ENCODE results near the gene DUOX1. TPM values are rescaled to one million over a fixed set of nuclear protein-coding genes. Genes with fewer than 3 reads are reported as not detected.

The DUOX1 gene
- polyA plus RNA-seq, 1 of the 3 experiments (the other 2 are of a cell fraction): not detected

- Histone ChIP-seq H3K27me3 (ENCODE audit: insufficient read depth) (no peaks in the 10 kb centered on the region), H3K79me2 (ENCODE audit: insufficient read depth) (no peaks in the 10 kb centered on the region), H3K4me2 (no peak overlapping the region), H3K9me2 (no peaks in the 10 kb centered on the region), H3F3A (replicated peaks; ENCODE audit: insufficient read depth) (peaks cover 4% of the 10 kb centered on the region), H3K36me3 (replicated peaks in 1 of 2; ENCODE audit: control insufficient read depth in 1 of 2, insufficient read depth in 2 of 2, low read length in 1 of 2) (peaks cover 0 to 4% of the 10 kb centered on the region in 2 experiments), H3K9ac (no peak overlapping the region), H4K20me1 (ENCODE audit: insufficient read depth) (no peaks in the 10 kb centered on the region), H3K9me3 (no peaks in the 10 kb centered on the region), H2AFZ (ENCODE audit: low read depth) (no peak overlapping the region), H3K4me1 (ENCODE audit: control insufficient read depth in 1 of 2, insufficient read depth in 2 of 2, low read depth in 1 of 2, low read length in 1 of 2) (peaks cover 11 to 34% of the 10 kb centered on the region in 2 experiments; a peak in 3 of 4 replicates), H3K27ac (ENCODE audit: low read depth in 2 of 2, low read length in 1 of 2) (no peak overlapping the region), H3K4me3 (ENCODE audit: low read depth in 2 of 2, low read length in 1 of 2) (no peak overlapping the region)
- 88% methylated on average over 12 of the region's 13 CpGs for WGBS (ENCODE audit: low lambda C conversion rate)
- TF ChIP-seq CTCF (IDR thresholded peaks at IDR 0.05) (peak; percentile 56), EP300 (IDR thresholded peaks at IDR 0.05; ENCODE audit: borderline replicate concordance in 1 of 2, low read depth in 1 of 2, low read length in 1 of 2) (no peak), RAD21 (IDR thresholded peaks at IDR 0.05; ENCODE audit: low read length) (peak; percentile 22; the same call in 1 of the 2 replicates), IRF3 (IDR thresholded peaks at IDR 0.05; ENCODE audit: low read depth, low read length) (no peak), SMC3 (IDR thresholded peaks at IDR 0.05; ENCODE audit: low read depth, low read length) (peak; percentile 49)
- ChIA-PET POLR2A (no interaction called here), CTCF (interaction anchor here (0.6 to 3.4 kb wide), 9 partner anchors 9 to 64 kb away, joined by 3 to 19 read pairs (median 5); no protein-coding TSS in a partner anchor)
- DNase-seq: peak; percentile 48
These were observed 49.6 kb downstream of the DUOX1 start for GRCh38 chr15:45179221-45179985.

GRCh38 chr15:45180201-45180600 lies 50.4 kb downstream of the DUOX1 start:
- DNase-seq: peak; percentile 5

More at GRCh38 chr15:45180201-45180600, 50.4 kb downstream of the DUOX1 start:
- Histone ChIP-seq H3K4me1 (ENCODE audit: control insufficient read depth in 1 of 2, insufficient read depth in 2 of 2, low read depth in 1 of 2, low read length in 1 of 2) (peaks cover 11 to 40% of the 10 kb centered on the region in 2 experiments; a peak in 3 of 4 replicates), H3K9ac (no peak overlapping the region), H3K4me3 (ENCODE audit: low read depth in 2 of 2, low read length in 1 of 2) (no peak overlapping the region), H3K9me2 (no peaks in the 10 kb centered on the region), H4K20me1 (ENCODE audit: insufficient read depth) (no peaks in the 10 kb centered on the region), H3K27me3 (ENCODE audit: insufficient read depth) (no peaks in the 10 kb centered on the region), H3K9me3 (no peaks in the 10 kb centered on the region), H3K36me3 (replicated peaks in 1 of 2; ENCODE audit: control insufficient read depth in 1 of 2, insufficient read depth in 2 of 2, low read length in 1 of 2) (peaks cover 0 to 4% of the 10 kb centered on the region in 2 experiments), H2AFZ (ENCODE audit: low read depth) (no peak overlapping the region), H3K27ac (ENCODE audit: low read depth in 2 of 2, low read length in 1 of 2) (no peak overlapping the region), H3K4me2 (no peak overlapping the region), H3K79me2 (ENCODE audit: insufficient read depth) (no peaks in the 10 kb centered on the region), H3F3A (replicated peaks; ENCODE audit: insufficient read depth) (peaks cover 4% of the 10 kb centered on the region)
- TF ChIP-seq NFIC (IDR thresholded peaks at IDR 0.05; ENCODE audit: borderline replicate concordance) (no peak), EZH2phosphoT487 (IDR thresholded peaks at IDR 0.05; ENCODE audit: borderline replicate concordance, low read depth) (no peak), ZBTB33 (IDR thresholded peaks at IDR 0.05; ENCODE audit: borderline replicate concordance, low read depth) (no peak), USF2 (IDR thresholded peaks at IDR 0.05; ENCODE audit: borderline replicate concordance, low read depth, low read length) (no peak), RCOR1 (IDR thresholded peaks at IDR 0.05; ENCODE audit: low read length) (no peak), MXI1 (IDR thresholded peaks at IDR 0.05; ENCODE audit: low read depth, low read length) (no peak), NRF1 (IDR thresholded peaks at IDR 0.05; ENCODE audit: low read depth, low read length) (no peak), EP300 (IDR thresholded peaks at IDR 0.05; ENCODE audit: borderline replicate concordance in 1 of 2, low read depth in 1 of 2, low read length in 1 of 2) (no peak), POLR2AphosphoS5 (IDR thresholded peaks at IDR 0.05; ENCODE audit: low read depth, low read length) (no peak), RFX5 (IDR thresholded peaks at IDR 0.05; ENCODE audit: low read length) (no peak), JUND (IDR thresholded peaks at IDR 0.05) (no peak), TEAD4 (IDR thresholded peaks at IDR 0.05; ENCODE audit: borderline replicate concordance, insufficient read depth) (no peak)
- POLR2A ChIA-PET: interaction anchor here (1.2 kb wide), 1 partner anchor 10 kb away, joined by 7 read pairs; no protein-coding TSS in a partner anchor
- WGBS (ENCODE audit: low lambda C conversion rate): 83% methylated on average over 7 of the region's 7 CpGs
- CTCF ChIA-PET: interaction anchor here (0.8 to 3.4 kb wide), 10 partner anchors 9 to 277 kb away, joined by 3 to 19 read pairs (median 5); no protein-coding TSS in a partner anchor
